GM12873 (cell line): ENCODE results near the gene OPRM1.

Experiments
- TF ChIP-seq, protein P1 (sequence below): IDR thresholded peaks from 2 replicates; pipeline ENCODE4 v1.5.1; 2012; ENCODE audit warnings: low read depth, mild to moderate bottlenecking, moderate library complexity, low read length, control low read depth; ENCODE audit not compliant: insufficient read depth; ENCODE audit errors: missing control alignments

OPRM1 gene

DNA sequence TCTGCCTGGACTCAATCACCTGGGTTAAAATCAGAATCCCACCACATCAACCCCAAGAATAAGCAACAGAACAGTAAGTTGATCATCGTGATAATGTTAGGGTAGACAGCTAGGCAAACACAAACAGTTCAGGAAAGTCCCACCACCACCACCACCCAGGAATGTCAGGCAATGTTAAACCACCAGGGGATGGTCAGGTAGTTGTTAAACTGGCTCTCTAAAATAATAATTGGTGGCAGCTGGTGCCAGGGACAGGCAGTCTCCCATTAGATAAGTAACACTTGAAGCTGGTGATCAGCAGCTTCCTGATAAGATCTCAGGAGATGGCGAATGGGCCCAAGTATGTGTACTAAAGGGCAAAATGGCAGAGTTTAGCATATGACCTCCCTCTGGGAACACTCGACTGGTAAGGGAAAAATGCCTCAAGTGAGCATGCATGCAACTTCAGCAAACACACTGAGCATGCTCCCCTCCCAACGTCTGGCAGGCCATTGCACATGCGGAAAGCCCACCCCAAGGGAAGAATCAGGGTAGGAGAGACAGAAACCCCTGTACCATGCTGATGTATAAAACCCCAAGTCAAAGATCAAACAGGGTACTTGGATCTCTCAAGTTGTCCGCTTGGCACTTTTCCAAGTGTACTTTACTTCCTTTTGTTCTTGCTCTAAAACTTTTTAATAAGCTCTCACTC, 250.9 kb downstream of the OPRM1 start:
- TF ChIP-seq, protein P1, sequence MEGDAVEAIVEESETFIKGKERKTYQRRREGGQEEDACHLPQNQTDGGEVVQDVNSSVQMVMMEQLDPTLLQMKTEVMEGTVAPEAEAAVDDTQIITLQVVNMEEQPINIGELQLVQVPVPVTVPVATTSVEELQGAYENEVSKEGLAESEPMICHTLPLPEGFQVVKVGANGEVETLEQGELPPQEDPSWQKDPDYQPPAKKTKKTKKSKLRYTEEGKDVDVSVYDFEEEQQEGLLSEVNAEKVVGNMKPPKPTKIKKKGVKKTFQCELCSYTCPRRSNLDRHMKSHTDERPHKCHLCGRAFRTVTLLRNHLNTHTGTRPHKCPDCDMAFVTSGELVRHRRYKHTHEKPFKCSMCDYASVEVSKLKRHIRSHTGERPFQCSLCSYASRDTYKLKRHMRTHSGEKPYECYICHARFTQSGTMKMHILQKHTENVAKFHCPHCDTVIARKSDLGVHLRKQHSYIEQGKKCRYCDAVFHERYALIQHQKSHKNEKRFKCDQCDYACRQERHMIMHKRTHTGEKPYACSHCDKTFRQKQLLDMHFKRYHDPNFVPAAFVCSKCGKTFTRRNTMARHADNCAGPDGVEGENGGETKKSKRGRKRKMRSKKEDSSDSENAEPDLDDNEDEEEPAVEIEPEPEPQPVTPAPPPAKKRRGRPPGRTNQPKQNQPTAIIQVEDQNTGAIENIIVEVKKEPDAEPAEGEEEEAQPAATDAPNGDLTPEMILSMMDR: no peak

DNA sequence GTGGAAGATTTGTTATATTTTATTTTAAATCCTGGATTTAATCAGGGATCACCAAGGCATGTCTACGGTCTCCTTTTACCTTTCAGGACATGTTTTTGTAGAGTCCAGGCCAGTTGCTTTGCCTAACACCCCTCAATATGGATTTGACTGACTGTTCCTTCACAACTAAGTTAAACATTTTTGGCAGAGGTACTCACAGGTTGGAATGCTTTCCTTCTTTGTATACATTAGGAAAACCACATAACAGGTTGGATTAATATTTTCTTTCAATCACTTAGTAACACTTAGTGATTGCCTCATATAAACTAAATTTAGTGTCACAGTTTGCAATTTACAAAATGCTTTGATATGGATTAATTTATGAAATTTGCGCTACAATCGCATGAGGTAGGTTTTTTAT, 253.0 kb downstream of the OPRM1 start:
- TF ChIP-seq, protein P1: no peak

DNA sequence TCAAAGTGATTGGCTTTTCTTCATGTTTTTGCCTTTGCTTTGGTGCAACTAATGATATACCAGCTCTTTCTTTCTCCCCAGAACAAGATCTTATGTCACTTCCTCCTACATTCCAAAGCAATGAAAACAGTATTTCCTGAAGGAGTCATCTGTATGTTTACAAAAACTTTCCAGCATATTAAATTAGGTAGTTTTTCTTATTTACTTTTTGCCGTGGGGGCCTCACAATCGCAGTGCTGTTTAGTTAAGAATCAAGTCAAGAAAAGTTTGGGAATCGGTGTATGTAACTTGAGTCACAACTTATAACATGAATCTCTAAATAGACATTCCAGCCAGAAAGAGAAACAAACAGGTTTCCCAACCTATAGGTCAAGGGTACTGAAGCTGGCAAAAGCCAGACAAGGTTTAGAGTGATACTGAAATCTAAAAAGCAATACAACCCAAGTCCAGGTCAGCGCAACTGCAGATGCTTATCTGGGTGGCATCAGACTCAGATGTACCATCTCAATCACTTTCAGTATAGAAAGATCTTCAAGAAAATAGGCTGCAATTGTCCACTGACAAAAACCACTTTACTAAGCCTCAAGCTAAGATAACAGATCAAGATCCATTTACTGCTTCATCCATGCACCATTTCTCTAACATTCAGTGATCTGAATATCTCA, 253.9 kb downstream of the OPRM1 start:
- TF ChIP-seq, protein P1: no peak

DNA sequence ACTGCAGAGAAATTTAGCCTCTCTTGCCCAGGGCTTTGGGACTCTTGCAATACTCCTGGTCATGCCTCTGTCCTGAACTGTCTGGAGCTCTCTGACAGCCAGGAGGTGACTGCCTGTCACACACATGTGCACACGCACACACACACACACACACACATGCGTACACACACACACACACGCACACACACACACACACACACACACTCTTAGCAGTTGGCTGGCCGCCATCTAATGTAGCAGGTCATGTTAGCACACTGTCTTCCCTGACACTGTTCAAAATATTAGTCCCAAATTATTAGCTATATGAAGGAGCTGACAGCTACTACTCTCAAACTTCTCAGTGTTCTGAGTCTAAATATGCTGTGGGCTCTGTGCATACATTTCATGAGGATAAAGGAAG, 256.7 kb downstream of the OPRM1 start:
- TF ChIP-seq, protein P1: no peak
